ENCODE measurements around the gene BCL6B. TPM values are rescaled to one million over a fixed set of nuclear protein-coding genes. Genes with fewer than 3 reads are reported as not detected.
A peak's percentile ranks its signal among the peaks of the same experiment; 100 is the strongest.

Gene BCL6B
- total and polyA plus RNA-seq, 10 of the 15 experiments (the other 5 are each of a cell fraction or from before 2014, with no cell fraction given) = 0.06 to 0.85 (median 0.11) TPM; not detected in 1

DNA sequence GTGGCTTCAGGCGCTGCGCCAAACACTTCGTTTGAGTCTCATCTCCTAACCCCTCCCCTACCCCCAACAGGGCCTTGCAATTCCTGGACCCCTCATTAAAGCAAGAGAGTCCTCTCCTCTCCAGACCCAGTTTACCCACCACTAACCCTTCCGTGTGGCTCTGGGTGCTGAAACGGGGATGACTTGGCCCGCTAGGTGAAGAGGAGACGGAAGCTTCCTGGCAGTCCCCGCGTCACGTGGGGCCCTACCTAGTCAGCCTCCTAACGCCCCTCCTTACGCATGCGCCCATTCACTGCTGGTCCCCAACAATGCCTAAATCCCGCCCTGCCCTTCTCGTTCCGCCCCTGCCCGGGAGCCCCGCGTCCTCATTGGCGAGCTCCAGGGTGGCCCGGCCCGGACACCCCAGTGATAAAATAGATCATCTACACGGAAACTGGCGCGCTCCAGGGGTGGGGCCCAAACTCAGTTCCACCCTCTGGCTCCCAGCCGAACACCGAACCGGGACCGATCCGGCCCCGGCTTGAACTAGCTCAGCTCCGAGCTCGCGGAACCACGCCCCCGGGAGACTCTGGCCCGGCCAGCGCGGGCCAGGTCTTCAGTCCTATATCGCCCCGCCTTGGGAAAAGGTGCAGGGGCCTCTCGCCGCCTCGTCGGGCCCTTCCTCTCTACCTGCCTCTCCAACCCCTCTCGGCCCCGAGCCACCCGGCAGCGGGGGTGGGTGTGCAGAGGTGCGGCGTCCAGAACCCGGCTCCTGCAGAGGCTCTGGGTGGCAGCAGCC, 12.9 kb downstream of the BCL6B start, which contains the start of gene SLC16A13 (continued):
- TF ChIP-seq RBBP5 (conservative IDR thresholded peaks at IDR 0.05) = no peak
- no peak for TF ChIP-seq ZNF207 (IDR thresholded peaks at IDR 0.05; ENCODE audit: borderline replicate concordance)
- no peak for TF ChIP-seq ZBTB11 (CRISPR knock-in tag; IDR thresholded peaks at IDR 0.05)
- TF ChIP-seq CBX5 (IDR thresholded peaks at IDR 0.05; ENCODE audit: low read depth) = no peak
- TF ChIP-seq CHD4 (IDR thresholded peaks at IDR 0.05) = no peak
- TF ChIP-seq, protein P1, sequence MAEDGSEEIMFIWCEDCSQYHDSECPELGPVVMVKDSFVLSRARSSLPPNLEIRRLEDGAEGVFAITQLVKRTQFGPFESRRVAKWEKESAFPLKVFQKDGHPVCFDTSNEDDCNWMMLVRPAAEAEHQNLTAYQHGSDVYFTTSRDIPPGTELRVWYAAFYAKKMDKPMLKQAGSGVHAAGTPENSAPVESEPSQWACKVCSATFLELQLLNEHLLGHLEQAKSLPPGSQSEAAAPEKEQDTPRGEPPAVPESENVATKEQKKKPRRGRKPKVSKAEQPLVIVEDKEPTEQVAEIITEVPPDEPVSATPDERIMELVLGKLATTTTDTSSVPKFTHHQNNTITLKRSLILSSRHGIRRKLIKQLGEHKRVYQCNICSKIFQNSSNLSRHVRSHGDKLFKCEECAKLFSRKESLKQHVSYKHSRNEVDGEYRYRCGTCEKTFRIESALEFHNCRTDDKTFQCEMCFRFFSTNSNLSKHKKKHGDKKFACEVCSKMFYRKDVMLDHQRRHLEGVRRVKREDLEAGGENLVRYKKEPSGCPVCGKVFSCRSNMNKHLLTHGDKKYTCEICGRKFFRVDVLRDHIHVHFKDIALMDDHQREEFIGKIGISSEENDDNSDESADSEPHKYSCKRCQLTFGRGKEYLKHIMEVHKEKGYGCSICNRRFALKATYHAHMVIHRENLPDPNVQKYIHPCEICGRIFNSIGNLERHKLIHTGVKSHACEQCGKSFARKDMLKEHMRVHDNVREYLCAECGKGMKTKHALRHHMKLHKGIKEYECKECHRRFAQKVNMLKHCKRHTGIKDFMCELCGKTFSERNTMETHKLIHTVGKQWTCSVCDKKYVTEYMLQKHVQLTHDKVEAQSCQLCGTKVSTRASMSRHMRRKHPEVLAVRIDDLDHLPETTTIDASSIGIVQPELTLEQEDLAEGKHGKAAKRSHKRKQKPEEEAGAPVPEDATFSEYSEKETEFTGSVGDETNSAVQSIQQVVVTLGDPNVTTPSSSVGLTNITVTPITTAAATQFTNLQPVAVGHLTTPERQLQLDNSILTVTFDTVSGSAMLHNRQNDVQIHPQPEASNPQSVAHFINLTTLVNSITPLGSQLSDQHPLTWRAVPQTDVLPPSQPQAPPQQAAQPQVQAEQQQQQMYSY (CRISPR knock-in tag; IDR thresholded peaks at IDR 0.05) = no peak
- TF ChIP-seq HCFC1 (IDR thresholded peaks at IDR 0.05; ENCODE audit: low read length) = no peak; the same call in 1 of the 2 replicates
- TF ChIP-seq CREB1 (IDR thresholded peaks at IDR 0.05; ENCODE audit: low read depth) = peak; percentile 9; the same call in 1 of the 2 replicates
- TF ChIP-seq MXI1 (IDR thresholded peaks at IDR 0.05; ENCODE audit: low read depth, low read length) = no peak; the same call in 1 of the 2 replicates
- TF ChIP-seq BHLHE40 (IDR thresholded peaks at IDR 0.05; ENCODE audit: borderline replicate concordance in 1 of 2, low read depth in 2 of 2, low read length in 1 of 2) = peak; percentile 71 to 83
- TF ChIP-seq ZNF274 (IDR thresholded peaks at IDR 0.05; ENCODE audit: insufficient read depth, insufficient read length) = no peak
- no peak for TF ChIP-seq ZNF384 (IDR thresholded peaks at IDR 0.05; ENCODE audit: borderline replicate concordance, low read depth, low read length)
- peak; percentile 23; the same call in 1 of the 2 replicates for TF ChIP-seq GATAD2B (conservative IDR thresholded peaks at IDR 0.05; ENCODE audit: low read depth)
- TF ChIP-seq USF1 (IDR thresholded peaks at IDR 0.05; ENCODE audit: borderline replicate concordance, extremely low read length, insufficient read depth, low read depth, low read length) = peak; percentile 98
- no peak for TF ChIP-seq CEBPB (IDR thresholded peaks at IDR 0.05; ENCODE audit: borderline replicate concordance in 1 of 2, low read depth in 2 of 2, low read length in 2 of 2)
- no peak for TF ChIP-seq BMI1 (IDR thresholded peaks at IDR 0.05; ENCODE audit: borderline replicate concordance)
- no peak for TF ChIP-seq SRF (IDR thresholded peaks at IDR 0.05; ENCODE audit: low read depth in 2 of 2, low read length in 2 of 2)
- TF ChIP-seq SMARCA5 (IDR thresholded peaks at IDR 0.05) = peak; percentile 49; the same call in 1 of the 2 replicates
- TF ChIP-seq CHD2 (IDR thresholded peaks at IDR 0.05; ENCODE audit: borderline replicate concordance, low read depth, low read length) = peak; percentile 42; the same call in 1 of the 2 replicates
- TF ChIP-seq MYC (IDR thresholded peaks at IDR 0.05; ENCODE audit: insufficient read depth, insufficient read length, insufficient replicate concordance, low read length, severe bottlenecking) = peak; percentile 36
- TF ChIP-seq CBFB (IDR thresholded peaks at IDR 0.05; ENCODE audit: low read depth) = peak; percentile 85; the same call in 1 of the 2 replicates

All from GM12878 (cell line).